OCI-LY3 (cell line): ENCODE data around the gene LILRB1.

Source experiments
- EZH2phosphoT487 ChIP-seq: fragments of 200-600 bp; shearing (Covaris generic); IDR thresholded peaks from 2 replicates; pipeline ENCODE4 v1.6.1; 2018; ENCODE audit warnings: antibody characterized with exemption, mixed run types, low read depth
- TF ChIP-seq, protein P1 (sequence below): fragments of 200-600, 300-600 bp; sonication (generic); IDR thresholded peaks from 2 replicates; pipeline ENCODE4 v1.5.1; 2014; ENCODE audit warnings: antibody characterized with exemption, low read length, low read depth

DNA sequence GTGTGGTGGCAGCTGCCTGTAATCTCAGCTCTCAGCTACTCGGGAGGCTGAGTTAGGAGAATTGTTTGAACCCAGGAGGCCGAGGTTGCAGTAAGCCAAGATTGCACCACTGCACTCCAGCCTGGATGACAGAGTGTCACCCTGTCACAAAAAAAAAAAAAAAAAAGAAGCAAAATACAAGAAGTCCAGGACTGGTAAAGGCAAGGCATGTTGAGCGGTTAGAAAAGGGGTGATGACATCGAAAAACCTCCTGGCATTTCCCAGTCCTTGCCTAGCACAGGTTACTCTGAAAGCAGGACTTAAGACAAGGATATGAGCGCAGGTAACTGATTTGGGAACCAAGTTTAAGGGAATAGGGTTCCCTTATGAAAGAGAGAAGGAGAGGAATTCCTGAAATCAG lies 30.0 kb downstream of the LILRB1 start:
- TF ChIP-seq, protein P1, sequence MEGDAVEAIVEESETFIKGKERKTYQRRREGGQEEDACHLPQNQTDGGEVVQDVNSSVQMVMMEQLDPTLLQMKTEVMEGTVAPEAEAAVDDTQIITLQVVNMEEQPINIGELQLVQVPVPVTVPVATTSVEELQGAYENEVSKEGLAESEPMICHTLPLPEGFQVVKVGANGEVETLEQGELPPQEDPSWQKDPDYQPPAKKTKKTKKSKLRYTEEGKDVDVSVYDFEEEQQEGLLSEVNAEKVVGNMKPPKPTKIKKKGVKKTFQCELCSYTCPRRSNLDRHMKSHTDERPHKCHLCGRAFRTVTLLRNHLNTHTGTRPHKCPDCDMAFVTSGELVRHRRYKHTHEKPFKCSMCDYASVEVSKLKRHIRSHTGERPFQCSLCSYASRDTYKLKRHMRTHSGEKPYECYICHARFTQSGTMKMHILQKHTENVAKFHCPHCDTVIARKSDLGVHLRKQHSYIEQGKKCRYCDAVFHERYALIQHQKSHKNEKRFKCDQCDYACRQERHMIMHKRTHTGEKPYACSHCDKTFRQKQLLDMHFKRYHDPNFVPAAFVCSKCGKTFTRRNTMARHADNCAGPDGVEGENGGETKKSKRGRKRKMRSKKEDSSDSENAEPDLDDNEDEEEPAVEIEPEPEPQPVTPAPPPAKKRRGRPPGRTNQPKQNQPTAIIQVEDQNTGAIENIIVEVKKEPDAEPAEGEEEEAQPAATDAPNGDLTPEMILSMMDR, result no peak
- TF ChIP-seq EZH2phosphoT487, result no peak
